22Rv1 (cell line): Measurements from ENCODE around the gene RHOBTB3.

ENCODE experiments used
- H3K27ac ChIP-seq: fragments of 450-650 bp; 2 replicates; pipeline ENCODE4 v1.5.1; 2017
- CTCF ChIP-seq: fragments of 450-650 bp; IDR thresholded peaks from 2 replicates; pipeline ENCODE4 v1.5.1; 2017; ENCODE audit warnings: mild to moderate bottlenecking
- ZFX ChIP-seq: fragments of 450-650 bp; IDR thresholded peaks from 2 replicates; pipeline ENCODE4 v1.6.1; 2017; ENCODE audit warnings: antibody characterized with exemption, borderline replicate concordance

RHOBTB3 gene

GRCh38 chr5:95730011-95730700 lies 980 bp upstream of the RHOBTB3 start:
- H3K27ac ChIP-seq = no peak overlapping the region
- TF ChIP-seq ZFX = no peak

DNA sequence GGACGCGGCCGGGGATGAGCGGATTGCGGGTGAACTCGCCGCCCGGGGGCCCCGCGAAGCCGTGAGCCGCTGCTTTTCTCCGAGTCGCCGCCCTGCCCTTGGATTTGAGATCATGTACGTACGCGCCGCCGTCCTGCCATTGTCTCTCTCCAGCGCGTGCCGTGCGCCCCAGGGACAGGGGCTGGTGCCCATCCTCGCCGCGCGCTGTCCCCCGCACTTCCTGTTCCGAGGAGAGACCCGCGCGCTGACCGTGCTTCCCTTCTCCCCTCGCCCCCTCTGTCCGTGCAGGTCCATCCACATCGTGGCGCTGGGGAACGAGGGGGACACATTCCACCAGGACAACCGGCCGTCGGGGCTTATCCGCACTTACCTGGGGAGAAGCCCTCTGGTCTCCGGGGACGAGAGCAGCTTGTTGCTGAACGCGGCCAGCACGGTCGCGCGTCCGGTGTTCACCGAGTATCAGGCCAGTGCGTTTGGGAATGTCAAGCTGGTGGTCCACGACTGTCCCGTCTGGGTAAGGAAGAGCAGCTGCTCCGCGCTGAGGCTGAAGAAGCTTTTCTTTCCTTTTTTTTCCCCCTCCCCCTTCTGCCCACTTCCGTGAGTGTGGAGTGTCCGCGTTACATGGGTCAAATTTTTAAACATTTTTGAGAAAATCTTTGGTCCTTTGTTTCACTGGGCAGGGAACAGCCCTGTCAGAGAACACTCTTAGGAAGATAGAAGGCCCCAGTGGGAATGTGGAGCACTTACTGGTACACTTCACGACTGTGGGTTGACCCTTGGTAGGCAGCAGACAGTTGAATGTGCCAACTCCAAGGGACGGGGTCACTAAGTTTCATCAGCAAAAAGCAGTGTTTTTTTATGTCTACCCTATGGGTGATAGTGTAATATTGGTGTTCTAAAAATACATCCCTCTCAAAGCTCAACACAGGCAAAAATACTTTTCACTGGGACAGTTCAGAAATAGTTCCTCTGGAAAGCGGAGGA lies 727 bp downstream of the RHOBTB3 start:
- no peak for TF ChIP-seq CTCF
- TF ChIP-seq ZFX = no peak
- H3K27ac ChIP-seq = peak overlapping the region; percentile 7; the same call in 1 of the 2 replicates

DNA sequence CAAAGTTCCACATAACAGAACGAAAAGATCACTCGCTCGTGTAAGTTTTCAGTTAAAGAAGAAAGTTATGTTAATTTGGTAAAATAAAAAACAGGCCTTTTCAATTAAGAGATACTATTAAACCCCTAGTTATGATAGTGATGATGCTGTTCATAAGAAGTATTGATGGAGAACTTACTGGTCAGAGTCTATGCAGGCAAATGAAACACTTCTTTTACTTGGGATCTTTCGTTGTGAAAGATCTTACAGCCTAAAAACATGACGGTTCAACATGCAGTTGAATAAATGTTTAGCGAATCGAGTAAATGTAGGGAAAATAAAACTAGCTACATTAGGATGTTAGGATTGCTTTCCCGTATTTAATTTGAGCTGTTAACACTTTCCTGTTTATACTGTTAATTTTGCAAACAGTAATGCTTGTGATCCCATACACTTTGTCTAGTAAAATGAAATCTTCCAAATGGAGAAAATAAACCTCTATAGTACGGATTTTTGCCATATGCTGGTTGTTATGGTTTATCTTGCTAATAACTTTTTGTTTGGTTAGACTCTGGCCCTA lies 2.0 kb downstream of the RHOBTB3 start:
- no peak for TF ChIP-seq ZFX
- no peak for TF ChIP-seq CTCF
- H3K27ac ChIP-seq = no peak overlapping the region

DNA sequence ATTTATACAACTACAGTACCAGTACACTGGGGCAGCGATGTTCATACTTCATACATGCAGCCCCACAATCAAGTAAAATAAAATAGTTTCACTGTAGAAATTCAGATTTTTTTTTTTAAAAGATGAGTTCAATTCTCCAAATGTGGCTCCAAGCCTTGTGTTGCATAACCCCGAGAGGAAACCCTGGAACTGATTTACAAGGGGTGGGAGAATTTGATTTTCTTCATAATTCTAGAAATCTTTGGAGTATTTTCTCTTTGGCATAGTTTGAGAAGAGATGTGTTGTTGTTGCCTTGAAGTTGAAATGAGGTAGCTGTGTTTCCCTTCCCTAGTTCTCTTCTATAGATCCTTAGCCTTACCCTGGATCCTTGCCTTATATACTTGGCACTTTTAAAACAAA lies 3.1 kb downstream of the RHOBTB3 start:
- TF ChIP-seq CTCF = no peak
- TF ChIP-seq ZFX = no peak
- no peak overlapping the region for H3K27ac ChIP-seq

- H3K27ac ChIP-seq = no peak overlapping the region
- no peak for TF ChIP-seq ZFX
Measured at GRCh38 chr5:95734906-95735305, 3.8 kb downstream of the RHOBTB3 start.

DNA sequence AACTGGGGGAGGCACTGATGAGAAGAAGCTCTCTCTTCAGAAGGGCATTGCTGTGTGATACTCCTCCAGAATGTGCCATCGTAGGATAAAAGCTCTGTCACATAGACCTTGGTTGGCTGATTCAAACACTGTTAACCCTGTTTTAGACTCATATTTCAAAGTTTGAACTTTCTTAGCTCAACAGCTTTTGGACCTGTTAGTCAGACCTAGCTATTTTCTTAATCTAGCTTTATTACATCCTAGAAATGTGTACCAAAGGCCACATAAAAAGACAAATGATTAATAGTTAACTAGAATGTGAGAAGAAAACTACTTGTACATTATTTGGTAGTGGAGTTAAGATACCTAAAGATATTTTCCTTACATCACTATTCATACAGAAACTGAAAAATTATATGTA lies 4.3 kb downstream of the RHOBTB3 start:
- no peak overlapping the region for H3K27ac ChIP-seq
- TF ChIP-seq CTCF (no peak), ZFX (no peak)

DNA sequence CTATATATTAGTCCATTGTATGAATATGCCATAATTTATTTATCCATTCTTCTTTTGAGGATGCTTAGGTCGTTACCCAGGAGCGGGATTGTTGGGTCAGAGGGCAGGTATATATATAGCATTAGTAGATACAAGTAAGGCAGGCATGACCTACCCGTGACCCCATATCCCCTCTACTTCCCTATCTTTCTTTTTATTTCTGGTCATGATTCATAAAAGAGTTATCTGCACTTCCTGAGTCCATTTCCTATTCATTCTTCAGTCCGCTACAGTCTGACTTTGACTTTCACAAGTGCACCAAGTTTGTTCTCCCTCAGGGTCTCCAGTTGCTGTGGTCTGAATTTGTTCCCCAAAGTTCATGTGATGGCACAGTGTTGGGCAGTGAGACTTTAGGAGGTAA lies 6.9 kb downstream of the RHOBTB3 start:
- no peak for TF ChIP-seq ZFX
- TF ChIP-seq CTCF = no peak
- H3K27ac ChIP-seq = no peak overlapping the region

- TF ChIP-seq ZFX (no peak), CTCF (no peak)
- H3K27ac ChIP-seq = no peak overlapping the region
Measured at GRCh38 chr5:95738834-95739233, 7.7 kb downstream of the RHOBTB3 start.
